WTC11 (cell line): Measurements from ENCODE around the gene FHIT. TPM values are rescaled to one million over a fixed set of nuclear protein-coding genes. Genes with fewer than 3 reads are reported as not detected.

Experiments used
- ATAC-seq: fragments of 200-7000 bp; cut with Tn5 transposase; 2 replicates; pipeline ENCODE4 v1.10.0; 2021; ENCODE audit warnings: mild to moderate bottlenecking, moderate library complexity
- CTCF ChIA-PET: fragments of 300-600 bp; sonication (Branson Sonifier 250); formaldehyde crosslinking; loops from one replicate; lab custom pipeline; 2021; ENCODE audit warnings: antibody characterized with exemption; lab: Charles Lee
- POLR2A ChIA-PET: fragments of 350-600 bp; sonication (Branson Sonifier 250); formaldehyde crosslinking; loops from one replicate; lab custom pipeline; 2021; ENCODE audit warnings: antibody characterized with exemption; lab: Charles Lee
- DNase-seq: peaks from one replicate; pipeline ENCODE4 v3.0.0; 2021; ENCODE audit warnings: low spot score
- H3K27ac Mint-ChIP-seq: 2 replicates; pipeline ENCODE4 v1.8.0; 2021; ENCODE audit warnings: mixed read lengths
- H3K27me3 Mint-ChIP-seq: 2 replicates; pipeline ENCODE4 v1.8.0; 2021; ENCODE audit warnings: low read depth, mild to moderate bottlenecking, moderate library complexity, mixed read lengths
- H3K36me3 Mint-ChIP-seq: 2 replicates; pipeline ENCODE4 v1.8.0; 2021; ENCODE audit warnings: mixed read lengths
- H3K4me1 Mint-ChIP-seq: 2 replicates; pipeline ENCODE4 v1.8.0; 2022; ENCODE audit warnings: mixed read lengths
- H3K4me3 Mint-ChIP-seq: 2 replicates; pipeline ENCODE4 v1.8.0; 2021; ENCODE audit warnings: mild to moderate bottlenecking, moderate library complexity, mixed read lengths
- H3K9me3 Mint-ChIP-seq: 2 replicates; pipeline ENCODE4 v1.8.0; 2021; ENCODE audit warnings: mixed read lengths
- ATF2 ChIP-seq: sonication (generic); formaldehyde crosslinking; IDR thresholded peaks from 2 replicates; pipeline ENCODE4 v1.8.1; 2022; ENCODE audit warnings: low read depth, missing genetic modification reagents, borderline replicate concordance
- CBFB ChIP-seq: sonication (generic); formaldehyde crosslinking; IDR thresholded peaks from 2 replicates; pipeline ENCODE4 v1.8.1; 2022; ENCODE audit warnings: mild to moderate bottlenecking, low read depth, missing genetic modification reagents
- CREM ChIP-seq: sonication (generic); formaldehyde crosslinking; IDR thresholded peaks from 2 replicates; pipeline ENCODE4 v1.8.1; 2022; ENCODE audit warnings: mild to moderate bottlenecking, missing genetic modification reagents, moderate library complexity
- E2F1 ChIP-seq: sonication (generic); formaldehyde crosslinking; IDR thresholded peaks from 2 replicates; pipeline ENCODE4 v1.8.0; 2022; ENCODE audit warnings: mild to moderate bottlenecking, missing genetic modification reagents
- FOXJ3 ChIP-seq: sonication (generic); formaldehyde crosslinking; IDR thresholded peaks from 2 replicates; pipeline ENCODE4 v1.9.0; 2021; ENCODE audit warnings: missing genetic modification reagents, mild to moderate bottlenecking, borderline replicate concordance
- FOXP1 ChIP-seq: sonication (generic); formaldehyde crosslinking; IDR thresholded peaks from 2 replicates; pipeline ENCODE4 v1.8.0; 2022; ENCODE audit warnings: missing genetic modification reagents, mild to moderate bottlenecking, moderate library complexity, borderline replicate concordance
- GRHL2 ChIP-seq: fragments of 250-450 bp; sonication (Bioruptor Pico); IDR thresholded peaks from 2 replicates; pipeline ENCODE4 v1.8.0; 2022; ENCODE audit warnings: mild to moderate bottlenecking, moderate library complexity; ENCODE audit not compliant: insufficient replicate concordance, severe bottlenecking
- HMGA2 ChIP-seq: fragments of 250-450 bp; sonication (Bioruptor Pico); IDR thresholded peaks from 2 replicates; pipeline ENCODE4 v1.4.0; 2021; ENCODE audit warnings: mild to moderate bottlenecking, moderate library complexity
- IRF2 ChIP-seq: sonication (generic); formaldehyde crosslinking; IDR thresholded peaks from 2 replicates; pipeline ENCODE4 v1.8.0; 2022; ENCODE audit warnings: low read depth, missing genetic modification reagents, borderline replicate concordance
- JUN ChIP-seq: sonication (generic); formaldehyde crosslinking; IDR thresholded peaks from 2 replicates; pipeline ENCODE4 v1.8.0; 2023; ENCODE audit warnings: mild to moderate bottlenecking, missing genetic modification reagents
- MAX ChIP-seq: sonication (generic); formaldehyde crosslinking; IDR thresholded peaks from 2 replicates; pipeline ENCODE4 v1.8.0; 2022; ENCODE audit warnings: mild to moderate bottlenecking, missing genetic modification reagents
- MXD4 ChIP-seq: fragments of 250-450 bp; sonication (Bioruptor Pico); IDR thresholded peaks from 2 replicates; pipeline ENCODE4 v1.8.0; 2021; ENCODE audit warnings: mild to moderate bottlenecking, moderate library complexity, borderline replicate concordance
- NFYB ChIP-seq: sonication (generic); formaldehyde crosslinking; conservative IDR thresholded peaks from 2 replicates; pipeline ENCODE4 v1.8.0; 2022; ENCODE audit warnings: low read depth, missing genetic modification reagents
- PRRX2 ChIP-seq: fragments of 250-450 bp; sonication (Bioruptor Pico); IDR thresholded peaks from 2 replicates; pipeline ENCODE4 v1.8.0; 2021; ENCODE audit warnings: mild to moderate bottlenecking
- SOX15 ChIP-seq: fragments of 250-450 bp; sonication (Bioruptor Pico); IDR thresholded peaks from 2 replicates; pipeline ENCODE4 v1.9.0; 2021; ENCODE audit warnings: mild to moderate bottlenecking
- TEAD1 ChIP-seq: sonication (generic); formaldehyde crosslinking; IDR thresholded peaks from 2 replicates; pipeline ENCODE4 v1.8.0; 2022; ENCODE audit warnings: mild to moderate bottlenecking, missing genetic modification reagents
- TP53 ChIP-seq: sonication (generic); formaldehyde crosslinking; IDR thresholded peaks from 2 replicates; pipeline ENCODE4 v1.8.1; 2023; ENCODE audit warnings: mild to moderate bottlenecking, missing genetic modification reagents
- ZNF219 ChIP-seq: sonication (generic); formaldehyde crosslinking; IDR thresholded peaks from 2 replicates; pipeline ENCODE4 v1.8.0; 2023; ENCODE audit warnings: missing genetic modification reagents, mild to moderate bottlenecking, borderline replicate concordance
- ZNF232 ChIP-seq: sonication (generic); formaldehyde crosslinking; IDR thresholded peaks from 2 replicates; pipeline ENCODE4 v1.8.0; 2022; ENCODE audit warnings: mild to moderate bottlenecking, missing genetic modification reagents
- ZNF281 ChIP-seq: sonication (generic); formaldehyde crosslinking; IDR thresholded peaks from 2 replicates; pipeline ENCODE4 v1.8.0; 2023; ENCODE audit warnings: mild to moderate bottlenecking, missing genetic modification reagents
- ZNF416 ChIP-seq: fragments of 250-450 bp; sonication (Bioruptor Pico); IDR thresholded peaks from 2 replicates; pipeline ENCODE4 v1.9.0; 2021; ENCODE audit warnings: mild to moderate bottlenecking, inconsistent platforms
- ZNF423 ChIP-seq: fragments of 250-450 bp; sonication (Bioruptor Pico); IDR thresholded peaks from 2 replicates; pipeline ENCODE4 v2.1.2; 2022; ENCODE audit warnings: mild to moderate bottlenecking, moderate library complexity
- ZNF512 ChIP-seq: sonication (generic); formaldehyde crosslinking; IDR thresholded peaks from 2 replicates; pipeline ENCODE4 v1.8.1; 2022; ENCODE audit warnings: missing genetic modification reagents, borderline replicate concordance
- total RNA-seq: library from RNA; stranded (reverse); gene quantifications from 3 replicates; pipeline ENCODE4 v1.2.3, GENCODE V29; 2021

FHIT gene
- total RNA-seq, 1 experiment from 2014 or later = 2.6 TPM

GRCh38 chr3:59769127-59769750, 1482.0 kb downstream of the FHIT start (continued):
- TF ChIP-seq SOX15 = no peak
- no peak for TF ChIP-seq TEAD1 (CRISPR knock-in tag)
- TF ChIP-seq ZNF423 = no peak
- TF ChIP-seq NFYB (CRISPR knock-in tag) = no peak
- no peak for TF ChIP-seq ZNF512 (CRISPR knock-in tag)
- no peak for TF ChIP-seq GRHL2 (CRISPR knock-in tag)

GRCh38 chr3:59766200-59766872, 1484.9 kb downstream of the FHIT start:
- POLR2A ChIA-PET = no interaction called here
- Mint-ChIP-seq H3K27me3 (peaks cover 2% of the 10 kb centered on the region; the same call in 1 of the 2 replicates), H3K4me3 (no peak overlapping the region), H3K36me3 (no peaks in the 10 kb centered on the region), H3K4me1 (no peaks in the 10 kb centered on the region; the same call in 1 of the 2 replicates), H3K9me3 (no peaks in the 10 kb centered on the region), H3K27ac (no peak overlapping the region)
- CTCF ChIA-PET = interaction anchor here (1.3 kb wide), 1 partner anchor 91 kb away, joined by 3 read pairs; no protein-coding TSS in a partner anchor
- TF ChIP-seq ZNF232 (CRISPR knock-in tag) = no peak
- ATAC-seq (no peak), DNase-seq (no peak)

GRCh38 chr3:59764171-59764570, 1487.1 kb downstream of the FHIT start:
- TF ChIP-seq CBFB (no peak), ZNF281 (CRISPR knock-in tag) (no peak), ZNF219 (no peak), MXD4 (no peak), HMGA2 (CRISPR knock-in tag) (no peak), TP53 (CRISPR knock-in tag) (no peak), FOXJ3 (CRISPR knock-in tag) (no peak), MAX (CRISPR knock-in tag) (no peak), ZNF232 (CRISPR knock-in tag) (no peak), E2F1 (no peak), IRF2 (CRISPR knock-in tag) (no peak), ZNF416 (CRISPR knock-in tag) (no peak), PRRX2 (CRISPR knock-in tag) (no peak), FOXP1 (CRISPR knock-in tag) (no peak), CREM (no peak), JUN (CRISPR knock-in tag) (no peak), ATF2 (no peak)
- peaks cover 2% of the 10 kb centered on the region; the same call in 1 of the 2 replicates for H3K27me3 Mint-ChIP-seq
- ChIA-PET CTCF (interaction anchor here (1.1 kb wide), 1 partner anchor 94 kb away, joined by 3 read pairs; no protein-coding TSS in a partner anchor), POLR2A (no interaction called here)
- no peaks in the 10 kb centered on the region for H3K36me3 Mint-ChIP-seq
- H3K9me3 Mint-ChIP-seq = no peaks in the 10 kb centered on the region
- H3K4me1 Mint-ChIP-seq = peaks cover 19% of the 10 kb centered on the region
- DNase-seq = no peak
- no peak overlapping the region for H3K27ac Mint-ChIP-seq
- no peak for ATAC-seq
- no peak overlapping the region for H3K4me3 Mint-ChIP-seq
